Astrocyte of the cerebellum (primary cell): ENCODE data around the gene HEBP2.
A peak's percentile ranks its signal among the peaks of the same experiment; 100 is the strongest.

Experiments
- DNase-seq: peaks from one replicate; pipeline ENCODE4 v3.0.0-alpha.2; 2011; ENCODE audit warnings: low read depth
- H3K4me3 ChIP-seq: 2 replicates; pipeline ENCODE4 v1.5.1; 2011; ENCODE audit warnings: mild to moderate bottlenecking, low read depth, low read length, moderate library complexity
- CTCF ChIP-seq: IDR thresholded peaks from 2 replicates; pipeline ENCODE4 v1.5.1; 2012; ENCODE audit warnings: low read length, low read depth, moderate library complexity, mild to moderate bottlenecking; ENCODE audit errors: missing control alignments
- in situ Hi-C: cut with HindIII; loops from 2 replicates; pipeline ENCODE4 v1.10.0; 2017; ENCODE audit warnings: low sequenced_read_pairs

Gene HEBP2

GRCh38 chr6:138443979-138444378 lies 40.0 kb downstream of the HEBP2 start:
- TF ChIP-seq CTCF: no peak
- no peak overlapping the region for H3K4me3 ChIP-seq
- DNase-seq: no peak
- in situ Hi-C loops: no loop called here

- in situ Hi-C loops: no loop called here
Observed at GRCh38 chr6:138446821-138447220, 42.8 kb downstream of the HEBP2 start.

GRCh38 chr6:138450445-138450844 lies 46.4 kb downstream of the HEBP2 start:
- in situ Hi-C loops: no loop called here

More at GRCh38 chr6:138446821-138447220, 42.8 kb downstream of the HEBP2 start:
- no peak for DNase-seq
- H3K4me3 ChIP-seq: no peak overlapping the region
- TF ChIP-seq CTCF: no peak

DNA sequence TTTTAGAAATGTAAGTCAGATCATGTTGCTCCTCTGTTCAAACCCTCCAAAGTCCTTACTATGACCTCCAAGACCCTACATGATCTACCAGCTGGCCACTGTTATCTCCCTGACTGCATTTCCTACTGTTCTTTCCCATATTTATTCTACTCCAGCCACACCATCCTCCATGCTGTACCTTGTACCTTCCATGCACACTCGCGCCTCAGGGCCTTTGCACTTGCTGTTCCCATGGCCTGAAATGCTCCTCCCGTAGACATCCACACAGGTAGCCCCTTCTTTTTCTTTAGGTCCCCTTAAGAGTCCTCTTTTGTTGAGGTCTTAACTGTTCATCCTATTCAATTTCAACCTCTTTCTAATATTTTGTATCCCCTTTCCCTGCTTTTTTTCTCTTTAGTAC lies 47.0 kb downstream of the HEBP2 start:
- no peak for TF ChIP-seq CTCF
- in situ Hi-C loops: no loop called here
- no peak for DNase-seq
- H3K4me3 ChIP-seq: no peak overlapping the region

More at GRCh38 chr6:138450445-138450844, 46.4 kb downstream of the HEBP2 start:
- DNase-seq: no peak
- no peak overlapping the region for H3K4me3 ChIP-seq
- no peak for TF ChIP-seq CTCF

- in situ Hi-C loops: no loop called here
- TF ChIP-seq CTCF: no peak
Observed at GRCh38 chr6:138454981-138455706, 51.1 kb downstream of the HEBP2 start.

DNA sequence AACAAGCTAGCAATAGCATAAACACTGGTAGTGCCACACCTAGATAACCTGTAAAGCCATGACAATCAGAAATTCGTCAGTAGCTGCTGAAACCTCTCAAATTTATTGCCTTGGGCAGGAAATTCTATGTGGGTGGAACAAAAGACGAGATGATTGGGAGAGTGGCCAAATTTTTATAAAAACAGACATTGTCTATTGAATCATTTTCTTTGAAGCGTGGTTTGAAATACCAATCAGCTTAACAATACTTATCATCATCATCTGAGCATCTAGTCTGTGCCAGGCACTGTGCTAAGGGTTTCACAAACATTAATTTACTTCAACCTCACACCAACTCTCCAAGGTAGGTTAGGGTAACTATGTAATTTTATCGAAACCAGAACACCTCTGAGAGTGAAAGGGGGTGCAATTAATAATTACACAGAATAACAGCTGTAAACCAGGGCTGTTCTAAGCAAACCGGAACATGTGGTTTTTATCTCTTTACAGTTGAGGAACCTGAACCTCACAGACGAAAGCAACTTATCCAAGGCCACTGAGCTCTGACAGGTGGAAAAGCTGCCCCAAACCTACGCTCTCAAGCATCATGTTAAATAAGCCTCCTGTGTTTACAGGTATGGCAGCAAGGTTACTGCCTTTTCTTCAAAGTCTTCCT lies 51.9 kb downstream of the HEBP2 start:
- no peak for TF ChIP-seq CTCF
- H3K4me3 ChIP-seq: no peak overlapping the region
- DNase-seq: peak; percentile 27
- in situ Hi-C loops: no loop called here

More at GRCh38 chr6:138454981-138455706, 51.1 kb downstream of the HEBP2 start:
- no peak for DNase-seq
- no peak overlapping the region for H3K4me3 ChIP-seq
